H7 (cell line): Measurements from ENCODE around the gene C2orf68. TPM values are rescaled to one million over a fixed set of nuclear protein-coding genes. Genes with fewer than 3 reads are reported as not detected.
"Not testable (repeated sequence)": the region's sequence is repeated elsewhere in the genome, so short reads cannot be mapped to it uniquely, and the experiment has no call there.

ENCODE experiments used
- DNase-seq: peaks from one replicate; pipeline ENCODE4 v3.0.0; 2012
- H3K27me3 ChIP-seq: 2 replicates; pipeline ENCODE4 v1.6.0; 2011; ENCODE audit warnings: mild to moderate bottlenecking, low read length; ENCODE audit not compliant: control insufficient read depth, insufficient read depth
- H3K36me3 ChIP-seq: replicated peaks from 2 replicates; pipeline ENCODE4 v1.5.1; 2011; ENCODE audit warnings: low read length; ENCODE audit not compliant: control insufficient read depth, insufficient read depth
- H3K4me3 ChIP-seq: 2 replicates; pipeline ENCODE4 v1.5.1; 2011; ENCODE audit warnings: low read depth, mild to moderate bottlenecking, control low read depth, low read length, moderate library complexity; ENCODE audit not compliant: insufficient read depth
- total RNA-seq: library from RNA; depleted of rRNA; stranded (reverse); fragments of >200 nt; shearing (Covaris generic); gene quantifications from 2 replicates; pipeline ENCODE4 v1.2.3, GENCODE V29; 2014; rRNA removed

Gene C2orf68
- total RNA-seq, 1 experiment from 2014 or later: 69.8 TPM

- Histone ChIP-seq H3K36me3 (no peaks in the 10 kb centered on the region), H3K4me3 (no peak overlapping the region), H3K27me3 (peaks cover 11% of the 10 kb centered on the region)
- no peak for DNase-seq
Observed at GRCh38 chr2:85566265-85566664, 45.6 kb downstream of the C2orf68 start.

GRCh38 chr2:85564144-85564563 lies 47.7 kb downstream of the C2orf68 start:
- H3K4me3 ChIP-seq: no peak overlapping the region
- no peak for DNase-seq
- H3K36me3 ChIP-seq: no peaks in the 10 kb centered on the region
- no peaks in the 10 kb centered on the region for H3K27me3 ChIP-seq

- H3K27me3 ChIP-seq: no peaks in the 10 kb centered on the region
- DNase-seq: peak; percentile 96
- peak within 1 kb of the TSS; percentile 84 for H3K4me3 ChIP-seq
- peaks cover 9% of the 10 kb centered on the region for H3K36me3 ChIP-seq
Observed at GRCh38 chr2:85561280-85562212, 50.3 kb downstream of the C2orf68 start, which contains the start of gene GGCX. TSS of gene GGCX (minus strand) at chr2:85561493. CDS start at chr2:85561428, 65 bp downstream.

- DNase-seq: no peak
- Histone ChIP-seq H3K27me3 (no peaks in the 10 kb centered on the region), H3K4me3 (peak overlapping the region; percentile 84), H3K36me3 (peaks cover 10% of the 10 kb centered on the region)
Observed at GRCh38 chr2:85560812-85561279, 51.0 kb downstream of the C2orf68 start.

GRCh38 chr2:85560403-85560726 lies 51.5 kb downstream of the C2orf68 start:
- DNase-seq, H3K27me3 ChIP-seq: not testable (repeated sequence)
- Histone ChIP-seq H3K36me3 (peaks cover 10% of the 10 kb centered on the region), H3K4me3 (peak overlapping the region; percentile 84)

- DNase-seq: no peak
- Histone ChIP-seq H3K27me3 (no peaks in the 10 kb centered on the region), H3K36me3 (peaks cover 23% of the 10 kb centered on the region), H3K4me3 (no peak overlapping the region)
Observed at GRCh38 chr2:85558160-85558559, 53.7 kb downstream of the C2orf68 start.

- Histone ChIP-seq H3K36me3 (peaks cover 32% of the 10 kb centered on the region), H3K27me3 (no peaks in the 10 kb centered on the region), H3K4me3 (no peak overlapping the region)
- no peak for DNase-seq
Observed at GRCh38 chr2:85557130-85557529, 54.7 kb downstream of the C2orf68 start.

Other genes with a start within 250 kb of the C2orf68 start
- gene CAPG, start 201.7 kb downstream of the C2orf68 start, total RNA-seq: 242 and 268 TPM in 2 replicates
- gene SH2D6, start 193.4 kb downstream of the C2orf68 start, total RNA-seq: not detected in 2 replicates
- 57.6 and 98.6 TPM in 2 replicates for gene MAT2A, start 72.9 kb downstream of the C2orf68 start, total RNA-seq
- 23.3 and 33.0 TPM in 2 replicates for gene GGCX, start 50.6 kb downstream of the C2orf68 start, total RNA-seq
- gene VAMP8, start 34.5 kb downstream of the C2orf68 start, total RNA-seq: 17.7 and 33.0 TPM in 2 replicates
- gene VAMP5, start 27.6 kb downstream of the C2orf68 start, total RNA-seq: 1.00 and 1.4 TPM in 2 replicates
- 159 and 201 TPM in 2 replicates for gene RNF181, start 16.3 kb downstream of the C2orf68 start, total RNA-seq
- gene TMEM150A, start 9.4 kb downstream of the C2orf68 start, total RNA-seq: 15.7 and 17.9 TPM in 2 replicates
- gene USP39, start 4.1 kb upstream of the C2orf68 start, total RNA-seq: 98.6 and 103 TPM in 2 replicates
- gene SFTPB, start 56.1 kb upstream of the C2orf68 start, total RNA-seq: not detected in 2 replicates
- gene GNLY, start 82.3 kb upstream of the C2orf68 start, total RNA-seq: not detected in 2 replicates
- gene ATOH8, start 141.9 kb upstream of the C2orf68 start, total RNA-seq: 0.33 and 1.1 TPM in 2 replicates